NCI-H128 (cell line): ENCODE measurements around the gene TRIM69.
A peak's percentile ranks its signal among the peaks of the same experiment; 100 is the strongest.
"Not testable (repeated sequence)": the region's sequence is repeated elsewhere in the genome, so short reads cannot be mapped to it uniquely, and the experiment has no call there.

ENCODE experiments used
- DNase-seq: peaks from one replicate; lab custom pipeline; 2025; ENCODE audit not compliant: unreplicated experiment; lab: John Stamatoyannopoulos, UW

The TRIM69 gene, protein sequence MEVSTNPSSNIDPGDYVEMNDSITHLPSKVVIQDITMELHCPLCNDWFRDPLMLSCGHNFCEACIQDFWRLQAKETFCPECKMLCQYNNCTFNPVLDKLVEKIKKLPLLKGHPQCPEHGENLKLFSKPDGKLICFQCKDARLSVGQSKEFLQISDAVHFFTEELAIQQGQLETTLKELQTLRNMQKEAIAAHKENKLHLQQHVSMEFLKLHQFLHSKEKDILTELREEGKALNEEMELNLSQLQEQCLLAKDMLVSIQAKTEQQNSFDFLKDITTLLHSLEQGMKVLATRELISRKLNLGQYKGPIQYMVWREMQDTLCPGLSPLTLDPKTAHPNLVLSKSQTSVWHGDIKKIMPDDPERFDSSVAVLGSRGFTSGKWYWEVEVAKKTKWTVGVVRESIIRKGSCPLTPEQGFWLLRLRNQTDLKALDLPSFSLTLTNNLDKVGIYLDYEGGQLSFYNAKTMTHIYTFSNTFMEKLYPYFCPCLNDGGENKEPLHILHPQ

DNA sequence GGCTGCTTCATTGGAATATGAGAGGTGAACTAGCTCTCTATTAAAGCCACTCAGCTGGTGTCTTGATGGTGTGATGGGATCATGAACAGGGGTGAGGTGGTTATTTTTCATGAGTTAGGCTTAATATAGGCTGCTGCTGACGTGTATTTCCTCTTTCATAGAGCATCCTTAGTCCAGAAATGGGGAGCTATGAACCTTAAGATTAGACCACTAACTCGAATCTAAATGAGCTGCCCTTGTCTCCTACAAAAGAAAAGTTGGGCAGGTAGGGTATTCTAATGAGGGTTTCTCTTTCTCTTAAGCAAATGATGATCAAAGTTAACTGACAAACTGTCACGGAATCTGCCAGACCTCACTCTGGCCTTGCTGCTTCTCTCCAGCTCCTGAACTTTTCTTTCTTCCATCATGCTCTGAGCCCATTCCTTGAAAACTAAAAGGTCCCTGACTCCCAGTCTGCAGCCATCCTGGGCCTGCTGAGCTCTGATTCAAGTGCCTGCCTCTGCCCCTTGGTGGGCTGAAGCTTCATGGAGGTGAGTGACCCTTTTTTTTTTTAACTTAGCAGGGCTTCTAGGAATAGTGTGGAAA, at the start of gene TRIM69:
TRIM69 (plus strand) TSS at position 348 of the 585 bp plus-strand sequence; CDS start at position 525, 177 bp downstream.
- DNase-seq, result no peak

DNA sequence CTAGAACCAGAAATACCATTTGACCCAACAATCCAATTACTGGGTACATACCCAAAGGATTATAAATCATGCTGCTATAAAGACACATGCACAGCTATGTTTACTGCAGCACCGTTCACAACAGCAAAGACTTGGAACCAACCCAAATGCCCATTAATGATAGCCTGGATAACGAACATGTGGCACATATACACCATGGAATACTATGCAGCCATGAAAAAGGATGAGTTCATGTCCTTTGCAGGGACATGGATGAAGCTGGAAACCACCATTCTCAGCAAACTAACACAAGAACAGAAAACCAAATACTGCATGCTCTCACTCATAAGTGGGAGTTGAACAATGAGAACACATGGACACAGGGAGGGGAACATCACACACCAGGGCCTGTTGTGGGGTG, 47.0 kb upstream of the TRIM69 start:
- DNase-seq, result not testable (repeated sequence)

DNA sequence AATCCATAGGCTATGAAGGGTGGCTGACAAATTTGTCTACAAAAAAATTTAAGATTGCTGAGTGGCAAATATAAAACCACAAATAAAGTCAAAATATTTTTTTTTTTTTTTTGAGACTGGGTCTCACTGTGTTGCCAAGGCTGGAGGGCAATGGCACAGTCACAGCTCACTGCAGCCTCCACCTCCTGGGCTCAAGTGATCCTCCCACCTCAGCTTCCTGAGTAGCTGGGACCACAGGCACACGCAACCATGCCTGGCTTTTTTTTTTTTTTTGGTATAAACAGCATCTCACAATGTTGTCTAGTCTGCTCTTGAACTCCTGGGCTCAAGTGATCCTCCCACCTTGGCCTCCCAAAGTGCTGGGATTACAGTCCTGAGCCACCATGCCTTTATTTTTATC, 46.1 kb upstream of the TRIM69 start:
- not testable (repeated sequence) for DNase-seq

DNA sequence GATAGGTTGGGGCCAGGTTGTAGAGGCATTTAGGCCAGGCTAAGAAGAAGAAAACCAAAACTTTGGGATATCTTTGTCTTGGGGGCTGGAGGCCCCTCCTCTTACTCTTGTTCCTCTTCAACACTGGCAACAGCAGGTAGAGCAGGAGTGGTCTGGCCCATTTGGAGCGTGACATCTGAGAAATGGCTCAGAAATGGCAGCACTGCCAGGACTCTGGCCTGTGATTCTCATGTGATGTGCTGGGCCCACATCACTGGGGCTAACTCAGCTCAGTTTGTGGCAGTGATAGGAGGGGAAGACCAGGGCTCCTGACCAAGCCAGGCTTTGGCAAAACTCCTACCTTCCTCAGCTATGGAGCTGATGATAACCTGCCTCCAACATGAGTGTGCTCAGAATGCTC, 43.7 kb upstream of the TRIM69 start:
- no peak for DNase-seq

DNA sequence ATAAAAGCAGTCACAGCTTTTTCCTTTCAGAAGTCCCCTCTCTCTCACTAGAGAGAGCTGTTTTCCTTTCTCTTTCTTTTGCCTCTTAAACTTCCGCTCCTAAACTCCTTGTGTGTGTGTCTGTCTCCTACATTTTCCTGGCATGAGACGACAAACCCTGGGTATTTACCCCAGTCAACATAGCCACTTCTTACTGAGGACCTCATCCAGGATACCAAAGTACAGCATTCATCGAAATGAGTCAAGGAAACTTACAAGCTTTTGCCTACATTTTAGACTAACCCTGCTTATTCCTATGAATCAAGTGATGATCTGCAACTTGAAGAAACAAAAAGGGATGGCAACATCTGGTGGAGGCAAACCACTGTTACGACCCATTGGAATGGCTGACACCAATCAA, 41.9 kb upstream of the TRIM69 start:
- DNase-seq, result no peak

DNA sequence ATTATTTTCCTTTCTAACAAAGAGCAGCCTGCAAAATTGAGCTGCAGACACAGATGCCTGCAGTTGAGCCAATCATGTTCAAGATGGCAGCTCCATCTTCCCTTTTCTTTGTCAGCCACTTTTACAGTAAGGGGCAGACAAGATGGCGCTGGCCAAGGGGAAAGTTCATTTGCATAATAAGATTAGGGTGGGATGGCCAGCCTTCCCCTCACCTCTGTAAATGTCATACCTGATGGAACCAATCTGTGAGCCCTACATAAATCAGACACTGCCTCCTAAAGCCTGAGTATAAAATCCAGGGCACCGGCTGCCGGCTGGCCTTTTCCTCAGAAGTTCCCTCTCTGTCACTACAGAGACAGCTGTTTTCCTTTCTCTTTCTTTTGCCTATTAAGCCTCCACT, 41.0 kb upstream of the TRIM69 start:
- no peak for DNase-seq

DNA sequence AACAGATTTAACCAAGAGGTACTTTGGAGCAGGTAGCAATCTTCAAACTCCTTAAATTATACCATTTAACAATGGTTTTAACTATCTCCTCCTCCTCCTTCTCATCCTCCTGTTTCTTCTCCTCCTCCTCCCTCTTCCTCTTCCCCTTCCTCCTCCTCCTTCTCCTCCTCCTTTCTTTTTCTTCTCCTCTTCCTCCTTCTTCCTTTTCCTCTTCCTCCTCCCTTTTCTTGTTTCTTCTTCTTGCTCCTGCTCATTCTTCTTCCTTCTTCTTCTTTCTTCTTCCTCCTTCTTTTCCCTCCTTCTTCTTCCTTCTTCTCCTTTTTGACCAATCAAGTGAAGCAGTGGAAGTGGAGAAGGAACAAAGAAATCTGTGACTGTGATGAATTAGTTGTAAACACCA, 39.3 kb upstream of the TRIM69 start:
- no peak for DNase-seq

DNA sequence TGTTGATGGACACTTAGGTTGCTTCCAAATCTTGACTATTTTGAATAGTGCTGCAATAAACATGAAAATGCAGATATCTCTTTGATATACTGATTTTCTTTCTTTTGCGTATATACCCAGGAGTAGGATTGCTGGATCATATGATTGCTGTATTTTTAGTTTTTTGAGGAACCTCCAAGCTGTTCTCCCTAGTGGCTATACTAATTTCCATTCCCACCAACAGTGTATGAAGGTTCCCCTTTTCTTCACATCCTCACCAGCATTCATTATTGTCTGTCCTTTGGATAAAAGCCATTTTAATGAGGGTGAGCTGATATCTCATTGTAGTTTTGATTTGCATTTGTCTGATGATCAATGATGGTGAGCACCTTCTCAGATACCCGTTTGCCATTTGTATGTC, 37.7 kb upstream of the TRIM69 start:
- DNase-seq, result no peak

DNA sequence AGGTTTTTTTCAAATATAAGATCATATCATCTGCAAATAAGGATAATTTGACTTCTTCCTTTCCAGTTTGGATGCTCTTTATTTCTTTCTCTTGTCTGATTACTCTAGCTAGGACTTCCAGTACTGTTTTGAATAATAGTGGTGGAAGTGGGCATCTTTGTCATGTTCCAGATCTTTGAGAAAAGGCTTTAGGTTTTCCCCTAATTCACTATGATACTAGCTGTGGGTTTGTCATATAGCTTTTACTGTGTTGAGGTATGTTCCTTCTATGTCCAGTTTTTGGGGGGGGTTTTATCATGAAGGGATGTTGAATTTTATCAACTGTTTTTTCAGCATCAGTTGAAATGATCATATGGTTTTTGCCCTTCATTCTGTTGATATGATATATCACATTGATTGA, 35.7 kb upstream of the TRIM69 start:
- DNase-seq, result not testable (repeated sequence)

DNA sequence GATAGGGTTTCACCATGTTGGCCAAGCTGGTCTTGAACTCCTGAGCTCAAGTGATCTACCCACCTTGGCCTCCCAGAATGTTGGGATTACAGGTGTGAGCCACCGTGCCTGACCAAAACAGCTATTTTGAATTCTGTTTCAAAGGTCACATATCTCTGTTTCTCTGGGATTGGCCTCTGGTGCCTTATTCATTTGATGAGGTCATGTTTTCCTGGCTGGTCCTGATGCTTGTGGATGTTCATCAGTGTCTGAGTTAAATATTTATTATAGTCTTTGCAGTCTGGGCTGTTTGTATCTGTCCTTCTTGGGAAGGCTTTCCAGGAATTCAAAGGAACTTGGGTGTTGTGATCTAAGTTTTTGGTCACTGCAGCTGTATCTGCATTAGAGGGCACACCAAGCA, 30.3 kb upstream of the TRIM69 start:
- no peak for DNase-seq

DNA sequence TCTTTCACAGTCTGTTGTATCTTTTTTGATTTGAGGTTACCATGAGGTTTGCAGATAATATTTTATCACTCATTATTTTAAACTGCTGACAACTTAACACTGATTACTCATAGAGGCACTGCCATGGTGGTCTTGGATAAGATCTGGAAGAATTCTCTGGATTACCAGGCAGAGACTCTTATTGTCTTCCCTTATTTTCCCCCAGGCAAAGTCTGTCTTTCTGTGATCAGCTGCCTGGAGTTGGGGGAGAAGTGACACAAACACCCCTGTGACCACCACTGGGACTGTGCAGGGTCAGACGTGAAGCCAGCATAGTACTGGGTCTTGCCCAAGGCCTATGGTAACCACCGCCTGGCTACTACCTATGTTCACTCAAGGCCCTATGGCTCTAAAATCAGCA, 29.9 kb upstream of the TRIM69 start:
- no peak for DNase-seq

DNA sequence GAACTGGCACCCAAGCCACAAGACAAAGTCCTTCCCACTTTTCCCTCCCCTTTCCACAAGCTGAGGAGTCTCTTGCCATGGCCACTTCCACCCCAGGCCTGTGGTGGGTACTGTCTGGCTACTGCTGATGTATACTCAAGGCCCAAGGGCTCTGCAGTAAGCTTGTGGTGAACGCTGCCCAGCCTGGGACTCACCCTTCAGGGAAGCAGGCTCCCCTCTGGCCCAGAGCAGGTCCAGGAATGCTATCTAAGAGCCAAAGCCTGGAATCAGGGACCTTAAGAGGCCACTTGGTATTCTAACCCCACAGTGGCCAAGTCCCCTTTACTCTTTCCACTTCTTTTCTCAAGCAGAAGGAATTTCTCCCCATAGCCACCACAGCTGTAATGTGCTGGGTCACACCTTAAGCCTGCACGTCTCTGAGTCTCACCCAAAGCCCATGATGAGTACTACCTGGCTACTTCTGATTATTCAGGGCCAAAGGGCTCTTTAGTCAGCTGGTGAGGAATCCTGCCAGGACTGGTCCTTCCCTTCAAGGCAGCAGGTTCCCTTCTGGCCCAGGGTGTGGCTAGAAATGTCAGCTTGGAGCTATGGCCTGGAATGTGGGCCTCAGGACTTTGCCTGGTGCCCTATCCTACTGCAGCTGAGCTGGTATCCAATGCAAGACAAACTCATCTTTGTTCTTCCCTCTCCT, 29.2 kb upstream of the TRIM69 start:
- DNase-seq, result no peak

DNA sequence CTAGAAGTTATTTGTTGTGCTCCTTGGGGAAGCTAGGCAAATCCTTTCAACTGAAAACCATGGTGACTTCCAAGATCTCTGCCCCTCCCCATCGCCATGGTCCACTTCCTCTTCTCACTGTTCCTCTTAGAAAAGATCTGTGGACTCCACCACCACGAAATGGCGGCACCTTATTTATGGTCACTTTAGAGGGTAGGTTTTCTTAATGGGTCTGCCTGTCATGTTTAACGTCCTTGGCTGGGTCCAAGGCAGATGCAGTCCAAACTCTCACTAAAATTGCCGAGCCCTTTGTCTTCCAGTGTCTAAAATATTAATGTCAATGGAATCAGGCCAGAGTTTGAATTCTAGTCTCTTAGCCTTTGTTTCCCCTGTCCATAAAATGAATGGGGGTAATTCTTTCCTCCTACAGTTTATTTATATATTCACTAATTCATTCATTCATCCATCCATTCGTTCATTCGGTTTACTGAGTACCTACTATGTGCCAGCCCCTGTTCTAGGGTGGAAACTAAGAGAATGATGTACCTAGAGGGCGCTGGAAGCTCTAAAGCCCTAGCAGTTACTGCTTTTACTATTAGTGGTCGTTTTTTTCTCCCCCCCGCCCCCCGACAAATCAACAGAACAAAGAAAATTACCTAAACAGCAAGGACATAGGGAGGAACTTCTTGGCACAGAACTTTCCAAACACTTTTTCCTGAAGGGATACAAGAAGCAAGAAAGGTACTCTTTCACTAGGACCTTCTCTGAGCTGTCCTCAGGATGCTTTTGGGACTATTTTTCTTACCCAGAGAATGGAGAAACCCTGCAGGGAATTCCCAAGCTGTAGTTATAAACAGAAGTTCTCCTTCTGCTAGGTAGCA, 25.9 kb upstream of the TRIM69 start:
- no peak for DNase-seq

DNA sequence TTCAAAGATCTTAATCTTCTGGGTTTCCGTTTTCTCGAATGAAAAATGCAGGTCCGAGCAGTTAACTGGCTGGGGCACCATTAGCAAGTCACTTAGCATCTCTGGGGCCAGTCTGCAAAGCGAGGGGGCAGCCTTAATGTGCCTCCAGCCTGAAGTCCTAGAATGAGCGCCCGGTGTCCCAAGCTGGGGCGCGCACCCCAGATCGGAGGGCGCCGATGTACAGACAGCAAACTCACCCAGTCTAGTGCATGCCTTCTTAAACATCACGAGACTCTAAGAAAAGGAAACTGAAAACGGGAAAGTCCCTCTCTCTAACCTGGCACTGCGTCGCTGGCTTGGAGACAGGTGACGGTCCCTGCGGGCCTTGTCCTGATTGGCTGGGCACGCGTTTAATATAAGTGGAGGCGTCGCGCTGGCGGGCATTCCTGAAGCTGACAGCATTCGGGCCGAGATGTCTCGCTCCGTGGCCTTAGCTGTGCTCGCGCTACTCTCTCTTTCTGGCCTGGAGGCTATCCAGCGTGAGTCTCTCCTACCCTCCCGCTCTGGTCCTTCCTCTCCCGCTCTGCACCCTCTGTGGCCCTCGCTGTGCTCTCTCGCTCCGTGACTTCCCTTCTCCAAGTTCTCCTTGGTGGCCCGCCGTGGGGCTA, 25.1 kb upstream of the TRIM69 start, which contains the start of the genes B2M and PATL2:
B2M (plus strand) TSS at position 422 of the 647 bp plus-strand sequence; CDS start at position 452, 30 bp downstream.
PATL2 (minus strand) TSS at position 228 of the 647 bp plus-strand sequence. CDS start 34,833 bp downstream, outside the sequence.
- peak; percentile 93 for DNase-seq

DNA sequence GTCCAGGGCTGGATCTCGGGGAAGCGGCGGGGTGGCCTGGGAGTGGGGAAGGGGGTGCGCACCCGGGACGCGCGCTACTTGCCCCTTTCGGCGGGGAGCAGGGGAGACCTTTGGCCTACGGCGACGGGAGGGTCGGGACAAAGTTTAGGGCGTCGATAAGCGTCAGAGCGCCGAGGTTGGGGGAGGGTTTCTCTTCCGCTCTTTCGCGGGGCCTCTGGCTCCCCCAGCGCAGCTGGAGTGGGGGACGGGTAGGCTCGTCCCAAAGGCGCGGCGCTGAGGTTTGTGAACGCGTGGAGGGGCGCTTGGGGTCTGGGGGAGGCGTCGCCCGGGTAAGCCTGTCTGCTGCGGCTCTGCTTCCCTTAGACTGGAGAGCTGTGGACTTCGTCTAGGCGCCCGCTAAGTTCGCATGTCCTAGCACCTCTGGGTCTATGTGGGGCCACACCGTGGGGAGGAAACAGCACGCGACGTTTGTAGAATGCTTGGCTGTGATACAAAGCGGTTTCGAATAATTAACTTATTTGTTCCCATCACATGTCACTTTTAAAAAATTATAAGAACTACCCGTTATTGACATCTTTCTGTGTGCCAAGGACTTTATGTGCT, 24.5 kb upstream of the TRIM69 start:
- DNase-seq, result no peak

DNA sequence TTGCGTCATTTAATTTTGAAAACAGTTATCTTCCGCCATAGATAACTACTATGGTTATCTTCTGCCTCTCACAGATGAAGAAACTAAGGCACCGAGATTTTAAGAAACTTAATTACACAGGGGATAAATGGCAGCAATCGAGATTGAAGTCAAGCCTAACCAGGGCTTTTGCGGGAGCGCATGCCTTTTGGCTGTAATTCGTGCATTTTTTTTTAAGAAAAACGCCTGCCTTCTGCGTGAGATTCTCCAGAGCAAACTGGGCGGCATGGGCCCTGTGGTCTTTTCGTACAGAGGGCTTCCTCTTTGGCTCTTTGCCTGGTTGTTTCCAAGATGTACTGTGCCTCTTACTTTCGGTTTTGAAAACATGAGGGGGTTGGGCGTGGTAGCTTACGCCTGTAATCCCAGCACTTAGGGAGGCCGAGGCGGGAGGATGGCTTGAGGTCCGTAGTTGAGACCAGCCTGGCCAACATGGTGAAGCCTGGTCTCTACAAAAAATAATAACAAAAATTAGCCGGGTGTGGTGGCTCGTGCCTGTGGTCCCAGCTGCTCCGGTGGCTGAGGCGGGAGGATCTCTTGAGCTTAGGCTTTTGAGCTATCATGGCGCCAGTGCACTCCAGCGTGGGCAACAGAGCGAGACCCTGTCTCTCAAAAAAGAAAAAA, 23.9 kb upstream of the TRIM69 start:
- DNase-seq, result no peak

DNA sequence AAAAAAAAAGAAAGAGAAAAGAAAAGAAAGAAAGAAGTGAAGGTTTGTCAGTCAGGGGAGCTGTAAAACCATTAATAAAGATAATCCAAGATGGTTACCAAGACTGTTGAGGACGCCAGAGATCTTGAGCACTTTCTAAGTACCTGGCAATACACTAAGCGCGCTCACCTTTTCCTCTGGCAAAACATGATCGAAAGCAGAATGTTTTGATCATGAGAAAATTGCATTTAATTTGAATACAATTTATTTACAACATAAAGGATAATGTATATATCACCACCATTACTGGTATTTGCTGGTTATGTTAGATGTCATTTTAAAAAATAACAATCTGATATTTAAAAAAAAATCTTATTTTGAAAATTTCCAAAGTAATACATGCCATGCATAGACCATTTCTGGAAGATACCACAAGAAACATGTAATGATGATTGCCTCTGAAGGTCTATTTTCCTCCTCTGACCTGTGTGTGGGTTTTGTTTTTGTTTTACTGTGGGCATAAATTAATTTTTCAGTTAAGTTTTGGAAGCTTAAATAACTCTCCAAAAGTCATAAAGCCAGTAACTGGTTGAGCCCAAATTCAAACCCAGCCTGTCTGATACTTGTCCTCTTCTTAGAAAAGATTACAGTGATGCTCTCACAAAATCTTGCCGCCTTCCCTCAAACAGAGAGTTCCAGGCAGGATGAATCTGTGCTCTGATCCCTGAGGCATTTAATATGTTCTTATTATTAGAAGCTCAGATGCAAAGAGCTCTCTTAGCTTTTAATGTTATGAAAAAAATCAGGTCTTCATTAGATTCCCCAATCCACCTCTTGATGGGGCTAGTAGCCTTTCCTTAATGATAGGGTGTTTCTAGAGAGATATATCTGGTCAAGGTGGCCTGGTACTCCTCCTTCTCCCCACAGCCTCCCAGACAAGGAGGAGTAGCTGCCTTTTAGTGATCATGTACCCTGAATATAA, 23.0 kb upstream of the TRIM69 start:
- no peak for DNase-seq

DNA sequence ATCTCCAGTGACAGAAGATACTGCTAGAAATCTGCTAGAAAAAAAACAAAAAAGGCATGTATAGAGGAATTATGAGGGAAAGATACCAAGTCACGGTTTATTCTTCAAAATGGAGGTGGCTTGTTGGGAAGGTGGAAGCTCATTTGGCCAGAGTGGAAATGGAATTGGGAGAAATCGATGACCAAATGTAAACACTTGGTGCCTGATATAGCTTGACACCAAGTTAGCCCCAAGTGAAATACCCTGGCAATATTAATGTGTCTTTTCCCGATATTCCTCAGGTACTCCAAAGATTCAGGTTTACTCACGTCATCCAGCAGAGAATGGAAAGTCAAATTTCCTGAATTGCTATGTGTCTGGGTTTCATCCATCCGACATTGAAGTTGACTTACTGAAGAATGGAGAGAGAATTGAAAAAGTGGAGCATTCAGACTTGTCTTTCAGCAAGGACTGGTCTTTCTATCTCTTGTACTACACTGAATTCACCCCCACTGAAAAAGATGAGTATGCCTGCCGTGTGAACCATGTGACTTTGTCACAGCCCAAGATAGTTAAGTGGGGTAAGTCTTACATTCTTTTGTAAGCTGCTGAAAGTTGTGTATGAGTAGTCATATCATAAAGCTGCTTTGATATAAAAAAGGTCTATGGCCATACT, 21.1 kb upstream of the TRIM69 start:
- DNase-seq, result no peak
